HG02973 (cell line): ENCODE results near the gene AACS.

Experiments
- ATAC-seq: cut with Tn5 transposase; IDR thresholded peaks from one replicate; pipeline ENCODE4 v1.9.1; 2021; ENCODE audit warnings: moderate library complexity; ENCODE audit not compliant: unreplicated experiment

The AACS gene

GRCh38 chr12:125183187-125184067, 118.2 kb downstream of the AACS start:
- ATAC-seq = peak; percentile 66

- ATAC-seq = no peak
These were observed 119.2 kb downstream of the AACS start for GRCh38 chr12:125184213-125184967.

GRCh38 chr12:125185311-125185739, 120.1 kb downstream of the AACS start:
- no peak for ATAC-seq

GRCh38 chr12:125185740-125186470, 120.7 kb downstream of the AACS start, which contains the start of gene TMEM132B:
Gene TMEM132B (plus strand): TSS chr12:125186386.
- no peak for ATAC-seq

GRCh38 chr12:125186471-125187147, 121.4 kb downstream of the AACS start:
- ATAC-seq = no peak

- ATAC-seq = no peak
These were observed 122.0 kb downstream of the AACS start for GRCh38 chr12:125187148-125187745.

GRCh38 chr12:125187780-125188741, 122.8 kb downstream of the AACS start:
- no peak for ATAC-seq

- no peak for ATAC-seq
These were observed 123.8 kb downstream of the AACS start for GRCh38 chr12:125189015-125189414.

GRCh38 chr12:125189502-125189901, 124.3 kb downstream of the AACS start:
- ATAC-seq = no peak

- no peak for ATAC-seq
These were observed 126.3 kb downstream of the AACS start for GRCh38 chr12:125191361-125192087.

- no peak for ATAC-seq
These were observed 127.5 kb downstream of the AACS start for GRCh38 chr12:125192690-125193221.
